ENCODE measurements around the gene THSD7A. TPM values are rescaled to one million over a fixed set of nuclear protein-coding genes. Genes with fewer than 3 reads are reported as not detected.

Gene THSD7A
- total and polyA plus RNA-seq, 2 of the 8 experiments (the other 6 are each of a cell fraction or from before 2014, with no cell fraction given): 0.44 to 1.2 TPM

GRCh38 chr7:11486271-11486670 lies 345.7 kb downstream of the THSD7A start (continued):
- TF ChIP-seq CHD7 (IDR thresholded peaks at IDR 0.05; ENCODE audit: insufficient replicate concordance, low read length) (no peak), CTCF (IDR thresholded peaks at IDR 0.05; ENCODE audit: control extremely low read depth in 1 of 3, insufficient read depth in 1 of 3, low read depth in 1 of 3, low read length in 3 of 3) (no peak), RFX5 (IDR thresholded peaks at IDR 0.05; ENCODE audit: borderline replicate concordance, low read depth, low read length) (no peak), KDM1A (IDR thresholded peaks at IDR 0.05; ENCODE audit: borderline replicate concordance, low read length) (no peak), SRF (IDR thresholded peaks at IDR 0.05; ENCODE audit: low read depth, low read length) (no peak), JUN (IDR thresholded peaks at IDR 0.05; ENCODE audit: low read depth, low read length) (no peak), CHD1 (IDR thresholded peaks at IDR 0.05; ENCODE audit: low read depth, low read length) (no peak), POU5F1 (IDR thresholded peaks at IDR 0.05; ENCODE audit: low read depth, low read length) (no peak), JUND (IDR thresholded peaks at IDR 0.05; ENCODE audit: low read length) (no peak)

Data from H1 (cell line).